ENCODE measurements around the gene CCT5.
"Not testable (repeated sequence)": the region's sequence is repeated elsewhere in the genome, so short reads cannot be mapped to it uniquely, and the experiment has no call there.

Gene CCT5

GRCh38 chr5:10244342-10244944 lies 5.6 kb upstream of the CCT5 start:
- no peak for DNase-seq

GRCh38 chr5:10246761-10247160 lies 3.3 kb upstream of the CCT5 start:
- DNase-seq: no peak

GRCh38 chr5:10247217-10247616 lies 2.9 kb upstream of the CCT5 start:
- not testable (repeated sequence) for DNase-seq

DNA sequence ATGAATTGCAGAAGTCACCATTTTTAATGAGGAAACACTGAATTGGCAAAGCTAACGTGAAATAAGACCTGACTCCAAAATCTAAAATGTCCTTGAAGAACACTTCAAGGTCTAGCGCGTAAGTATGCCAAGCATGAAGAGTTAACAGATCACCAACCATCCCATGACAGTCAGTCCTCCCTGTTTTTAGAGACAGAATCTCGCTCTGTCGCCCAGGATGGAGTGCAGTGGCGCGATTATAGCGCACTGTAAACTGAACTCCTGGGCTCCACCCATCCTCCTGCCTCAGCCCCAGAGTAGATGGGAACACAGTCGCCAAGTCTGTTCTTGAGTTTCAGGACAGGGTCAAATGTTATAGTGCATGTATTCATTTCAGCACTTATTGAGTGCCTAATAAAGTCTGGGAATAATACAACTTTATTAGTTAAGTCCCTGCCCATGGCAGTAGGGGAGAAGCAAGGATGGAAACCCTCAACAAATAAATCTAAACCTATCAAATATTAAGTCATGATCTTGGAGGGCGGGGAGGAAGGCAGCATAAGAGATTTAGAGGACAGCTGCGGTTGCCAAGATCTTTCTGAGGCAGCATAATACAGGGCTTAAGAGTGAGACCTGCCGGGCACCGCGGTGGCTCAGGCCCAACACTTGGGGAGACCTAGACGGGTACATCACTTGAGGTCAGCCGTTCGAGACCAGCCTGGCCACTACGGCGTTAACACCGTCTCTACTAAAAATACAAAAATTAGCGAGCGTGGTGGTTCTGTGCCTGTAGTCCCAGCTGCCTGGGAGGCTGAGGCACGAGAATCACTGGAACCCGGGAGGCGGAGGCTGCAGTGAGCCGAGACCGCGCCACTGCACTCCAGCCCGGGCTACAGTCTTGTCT lies 1.5 kb upstream of the CCT5 start:
- peak in 2 of 56 donors; percentile 7 to 12 for DNase-seq

- DNase-seq: no peak
Measured at GRCh38 chr5:10250806-10251276, 761 bp downstream of the CCT5 start.

DNA sequence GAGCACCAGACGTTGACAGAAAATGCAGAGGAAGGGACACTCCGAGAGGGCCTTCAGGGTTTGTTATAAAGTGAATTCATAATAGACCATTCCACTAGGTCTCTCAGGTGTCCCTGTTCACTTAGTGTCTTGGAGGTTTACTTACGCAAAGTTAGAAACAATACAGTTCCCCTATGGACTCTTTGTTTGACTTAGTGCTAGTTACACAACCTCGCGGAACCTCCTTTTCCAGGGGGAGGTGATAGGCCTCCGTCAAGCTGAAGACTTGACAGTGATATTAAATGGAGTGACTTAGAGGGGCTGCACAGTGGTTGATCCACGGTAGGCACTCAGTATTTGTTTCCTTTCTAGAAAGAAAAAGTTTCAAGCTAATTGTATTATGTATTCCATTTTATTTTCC lies 1.3 kb downstream of the CCT5 start:
- DNase-seq: no peak

- no peak for DNase-seq
Measured at GRCh38 chr5:10253390-10253789, 3.3 kb downstream of the CCT5 start.

- no peak for DNase-seq
Measured at GRCh38 chr5:10254686-10255085, 4.6 kb downstream of the CCT5 start.

DNA sequence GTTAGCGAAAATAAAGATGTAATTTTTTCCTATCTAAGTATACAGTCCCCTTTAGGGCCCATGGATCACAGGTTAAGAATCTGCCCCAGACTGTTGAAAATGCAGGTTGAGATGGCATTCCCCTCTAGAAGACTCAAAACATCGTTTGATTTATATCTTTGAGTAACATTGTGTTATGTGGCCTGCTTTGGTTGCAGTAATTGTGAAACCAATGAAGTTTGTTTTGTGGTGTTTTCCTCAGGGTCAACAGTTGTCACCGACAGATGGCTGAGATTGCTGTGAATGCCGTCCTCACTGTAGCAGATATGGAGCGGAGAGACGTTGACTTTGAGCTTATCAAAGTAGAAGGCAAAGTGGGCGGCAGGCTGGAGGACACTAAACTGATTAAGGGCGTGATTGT lies 7.8 kb downstream of the CCT5 start:
- DNase-seq: no peak

DNA sequence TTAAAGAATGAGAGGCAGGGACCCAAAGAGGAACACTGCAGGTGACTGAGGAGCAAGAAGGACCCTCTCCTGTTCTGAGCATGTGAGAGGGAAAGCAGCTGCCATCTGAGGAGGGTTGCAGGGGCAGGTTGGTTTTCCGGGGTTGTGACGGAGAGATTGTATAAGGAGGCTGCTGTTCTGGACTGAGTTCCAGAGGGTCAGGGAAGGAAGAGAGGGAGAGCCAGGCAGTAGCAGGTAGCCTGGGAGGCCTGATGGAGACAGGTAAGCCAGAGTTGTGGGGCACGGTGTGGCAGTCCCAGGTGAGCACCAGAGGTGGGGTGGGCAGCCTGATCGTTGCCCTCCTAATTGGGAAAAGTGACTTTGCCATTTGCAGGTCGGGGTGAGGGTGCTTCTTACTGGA lies 9.8 kb downstream of the CCT5 start:
- no peak for DNase-seq

GRCh38 chr5:10261065-10261464 lies 11.0 kb downstream of the CCT5 start:
- DNase-seq: no peak

GRCh38 chr5:10262121-10262774 lies 12.2 kb downstream of the CCT5 start:
- DNase-seq: peak in 15 of 56 donors; percentile 2 to 41 (median 14)

DNA sequence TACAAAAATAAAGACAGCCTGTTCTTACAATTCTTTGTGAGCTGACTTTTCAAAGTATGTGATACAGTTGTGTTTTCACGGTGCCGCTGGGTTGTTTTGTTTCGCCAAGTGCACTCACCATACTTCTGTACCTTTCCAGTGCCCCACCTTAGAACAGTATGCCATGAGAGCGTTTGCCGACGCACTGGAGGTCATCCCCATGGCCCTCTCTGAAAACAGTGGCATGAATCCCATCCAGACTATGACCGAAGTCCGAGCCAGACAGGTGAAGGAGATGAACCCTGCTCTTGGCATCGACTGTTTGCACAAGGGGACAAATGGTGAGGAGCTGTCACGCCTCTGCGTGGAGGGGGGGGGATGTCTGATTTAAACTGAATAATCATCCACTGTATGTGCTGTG lies 12.9 kb downstream of the CCT5 start:
- no peak for DNase-seq

GRCh38 chr5:10264604-10265003 lies 14.5 kb downstream of the CCT5 start:
- no peak for DNase-seq

DNA sequence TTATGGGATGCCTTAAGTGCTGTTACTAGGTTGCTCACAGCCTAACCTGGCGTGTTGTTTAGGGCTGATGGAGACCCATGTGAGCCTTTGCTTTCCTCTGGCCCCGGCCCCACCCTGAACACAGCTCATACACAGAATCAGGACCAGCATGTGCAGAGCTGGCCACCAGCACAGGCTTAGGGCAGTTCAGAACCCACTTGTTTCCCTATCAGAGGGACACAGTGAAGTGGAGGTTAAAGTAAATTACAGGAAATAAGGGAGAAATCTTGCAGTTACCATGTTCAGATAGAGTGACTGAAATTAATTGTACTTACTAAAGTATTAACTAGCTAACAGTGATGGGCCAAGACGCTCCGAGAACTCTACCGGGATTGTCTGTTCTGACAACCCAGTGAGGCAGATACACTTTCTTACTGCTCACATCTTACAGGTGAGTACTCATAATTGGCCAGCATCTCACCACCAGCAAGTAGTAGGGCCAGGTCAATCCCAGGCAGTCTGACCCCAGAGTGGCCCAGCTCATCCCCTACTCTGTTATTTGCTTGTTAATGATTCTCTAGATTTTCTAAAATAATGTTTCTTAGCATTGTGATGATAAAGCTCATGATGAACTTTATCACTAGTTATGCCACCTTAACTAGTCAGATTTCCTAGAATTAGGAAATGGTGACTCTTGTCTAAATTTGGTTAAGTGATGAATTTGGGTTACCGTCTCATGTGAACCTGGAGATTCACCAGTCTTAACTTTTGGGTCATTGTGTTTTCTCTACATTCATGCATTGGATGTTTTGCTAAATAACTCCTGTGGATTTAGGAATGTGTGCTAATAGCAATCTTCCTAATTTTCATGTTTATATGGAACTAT lies 15.4 kb downstream of the CCT5 start:
- DNase-seq: no peak

DNA sequence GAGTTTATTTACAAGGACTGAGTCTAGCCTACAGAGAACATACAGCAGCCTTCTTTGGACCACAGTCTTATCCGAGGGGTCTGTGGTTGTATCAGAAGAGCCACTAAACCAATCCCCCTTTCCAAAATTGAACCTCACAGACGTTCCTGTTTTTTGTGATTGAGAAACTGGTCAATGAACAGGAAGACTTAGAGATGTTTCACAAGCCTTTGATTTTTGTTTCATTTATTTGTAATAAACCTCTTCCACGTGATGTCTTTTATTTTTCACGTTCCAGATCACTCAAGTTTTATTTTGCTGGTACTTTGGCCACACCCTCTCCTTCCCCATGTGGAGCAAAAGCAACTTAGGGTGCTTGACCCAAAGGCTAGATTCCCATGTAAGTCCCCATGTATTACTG lies 16.1 kb downstream of the CCT5 start:
- DNase-seq: no peak

GRCh38 chr5:10266839-10267238 lies 16.8 kb downstream of the CCT5 start:
- no peak for DNase-seq

- no peak for DNase-seq
Measured at GRCh38 chr5:10268100-10268499, 18.0 kb downstream of the CCT5 start.

DNA sequence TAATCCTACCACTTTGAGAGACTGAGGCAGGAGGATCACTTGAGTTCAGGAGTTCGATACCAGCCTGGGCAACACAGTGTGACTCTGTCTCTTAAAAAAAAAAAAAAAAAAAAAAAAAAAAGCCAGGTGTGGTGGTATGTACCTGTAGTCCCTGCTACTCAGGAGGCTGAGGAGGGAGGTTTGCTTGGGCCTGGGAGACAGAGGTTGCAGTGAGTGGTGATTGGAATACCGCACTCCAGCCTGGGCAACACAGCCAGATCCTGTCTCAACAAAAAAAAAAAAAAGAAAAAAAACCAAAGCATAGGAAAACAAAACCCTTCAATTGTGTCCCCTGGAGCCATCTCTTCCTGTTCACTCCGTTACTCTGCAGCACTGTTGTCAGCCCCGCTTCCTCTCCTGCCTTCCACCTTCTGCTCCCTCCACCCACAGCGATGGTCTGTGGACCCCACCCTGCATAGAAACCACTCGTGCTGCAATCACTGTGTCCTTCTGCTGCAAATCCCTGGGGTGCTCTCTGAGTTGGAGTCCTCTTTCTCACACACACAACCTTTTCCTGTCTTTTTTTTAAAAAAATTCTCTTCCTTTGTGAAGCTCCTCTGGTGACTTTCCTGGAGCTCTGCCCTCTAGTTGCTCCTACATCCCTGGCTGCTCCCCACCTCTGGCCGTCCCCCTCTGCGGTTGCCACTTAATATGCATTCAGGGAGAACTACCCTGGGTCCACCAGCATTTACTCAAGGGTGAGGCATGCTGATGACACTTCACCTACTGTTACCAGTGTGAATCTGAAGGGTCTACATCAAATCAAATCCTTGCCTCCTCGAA lies 22.2 kb downstream of the CCT5 start:
- DNase-seq: no peak

DNA sequence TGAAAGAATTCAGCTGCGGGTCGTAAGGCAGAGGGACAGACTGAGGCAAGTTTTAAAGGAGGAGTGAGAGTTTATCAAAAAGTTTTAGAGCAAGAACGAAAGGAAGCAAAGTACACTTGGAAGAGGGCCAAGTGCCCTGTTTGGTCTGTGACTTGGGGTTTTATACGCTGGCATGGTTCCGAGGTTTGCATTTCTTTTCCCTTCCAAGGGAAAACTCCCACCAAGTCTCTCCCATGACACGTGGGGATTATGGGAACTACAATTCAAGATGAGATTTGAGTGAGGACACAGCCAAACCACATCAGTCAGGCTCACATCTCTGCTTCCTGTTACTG lies 22.8 kb downstream of the CCT5 start:
- not testable (repeated sequence) for DNase-seq

DNA sequence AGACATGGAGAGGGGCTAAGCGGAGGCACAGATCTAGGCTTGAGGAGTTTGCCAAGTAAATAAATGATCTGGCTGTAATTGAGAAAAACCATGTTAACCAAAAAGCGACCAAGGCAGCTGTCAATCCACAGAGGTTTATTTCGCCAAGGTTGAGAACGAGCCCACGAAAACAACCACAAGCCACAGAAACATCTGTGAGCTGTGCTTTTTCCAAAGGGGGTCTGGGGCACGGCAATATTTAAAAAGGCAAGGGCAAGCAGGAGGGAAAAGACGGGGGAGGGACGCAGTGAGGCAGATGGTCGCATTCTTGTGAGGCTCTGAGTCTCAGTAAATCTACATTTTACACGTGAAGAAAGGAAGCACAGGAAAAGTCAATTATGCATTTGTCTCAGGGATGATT lies 25.4 kb downstream of the CCT5 start:
- DNase-seq: no peak
